ENCODE measurements around the gene GPR160.

The GPR160 gene

GRCh38 chr3:170079536-170080165, 41.9 kb downstream of the GPR160 start:
- Histone ChIP-seq H3K9ac (ENCODE audit: low read depth, low read length, poor library complexity, severe bottlenecking) (no peak overlapping the region), H3K9me3 (ENCODE audit: insufficient read depth, low read depth, low read length) (no peaks in the 10 kb centered on the region), H3K79me2 (ENCODE audit: insufficient read depth, low read length) (no peaks in the 10 kb centered on the region), H3F3A (ENCODE audit: low read depth) (no peaks in the 10 kb centered on the region), H3K4me2 (ENCODE audit: low read depth, low read length, poor library complexity, severe bottlenecking) (no peak overlapping the region), H3K4me3 (ENCODE audit: low read length, poor library complexity, severe bottlenecking) (no peak overlapping the region), H4K20me1 (ENCODE audit: insufficient read depth, low read length, poor library complexity, severe bottlenecking) (no peaks in the 10 kb centered on the region), H3K27me3 (ENCODE audit: insufficient read depth, low read length, poor library complexity, severe bottlenecking) (no peaks in the 10 kb centered on the region), H3K4me1 (ENCODE audit: insufficient read depth, low read length, poor library complexity, severe bottlenecking) (peaks cover 6% of the 10 kb centered on the region), H3K36me3 (ENCODE audit: insufficient read depth, low read length) (no peaks in the 10 kb centered on the region), H2AFZ (ENCODE audit: low read length) (no peak overlapping the region), H3K9me2 (replicated peaks; ENCODE audit: low read depth, low read length) (no peaks in the 10 kb centered on the region)
- TF ChIP-seq CTCF (conservative IDR thresholded peaks at IDR 0.05; ENCODE audit: low read length) (no peak), EZH2phosphoT487 (IDR thresholded peaks at IDR 0.05; ENCODE audit: borderline replicate concordance) (no peak)

GRCh38 chr3:170080605-170081004, 42.8 kb downstream of the GPR160 start:
- no peaks in the 10 kb centered on the region for H3K9me2 ChIP-seq (replicated peaks; ENCODE audit: low read depth, low read length)
- H3K9ac ChIP-seq (ENCODE audit: low read depth, low read length, poor library complexity, severe bottlenecking), result no peak overlapping the region
- H3K4me1 ChIP-seq (ENCODE audit: insufficient read depth, low read length, poor library complexity, severe bottlenecking), result peaks cover 6% of the 10 kb centered on the region
- no peak overlapping the region for H3K4me2 ChIP-seq (ENCODE audit: low read depth, low read length, poor library complexity, severe bottlenecking)
- no peaks in the 10 kb centered on the region for H4K20me1 ChIP-seq (ENCODE audit: insufficient read depth, low read length, poor library complexity, severe bottlenecking)
- no peak overlapping the region for H3K4me3 ChIP-seq (ENCODE audit: low read length, poor library complexity, severe bottlenecking)
- peaks cover 2% of the 10 kb centered on the region; the same call in 1 of the 2 replicates for H3K36me3 ChIP-seq (ENCODE audit: insufficient read depth, low read length)
- TF ChIP-seq EZH2phosphoT487 (IDR thresholded peaks at IDR 0.05; ENCODE audit: borderline replicate concordance) (no peak), CTCF (conservative IDR thresholded peaks at IDR 0.05; ENCODE audit: low read length) (no peak)
- no peaks in the 10 kb centered on the region for H3K27me3 ChIP-seq (ENCODE audit: insufficient read depth, low read length, poor library complexity, severe bottlenecking)
- H3K79me2 ChIP-seq (ENCODE audit: insufficient read depth, low read length), result no peaks in the 10 kb centered on the region
- H3F3A ChIP-seq (ENCODE audit: low read depth), result no peaks in the 10 kb centered on the region
- no peak overlapping the region for H2AFZ ChIP-seq (ENCODE audit: low read length)
- H3K9me3 ChIP-seq (ENCODE audit: insufficient read depth, low read depth, low read length), result no peaks in the 10 kb centered on the region

GRCh38 chr3:170081079-170081741, 43.4 kb downstream of the GPR160 start:
- no peak overlapping the region for H3K4me2 ChIP-seq (ENCODE audit: low read depth, low read length, poor library complexity, severe bottlenecking)
- H3K36me3 ChIP-seq (ENCODE audit: insufficient read depth, low read length), result peaks cover 7% of the 10 kb centered on the region; the same call in 1 of the 2 replicates
- no peak overlapping the region for H2AFZ ChIP-seq (ENCODE audit: low read length)
- H3K4me1 ChIP-seq (ENCODE audit: insufficient read depth, low read length, poor library complexity, severe bottlenecking), result peaks cover 6% of the 10 kb centered on the region
- H3K9me2 ChIP-seq (replicated peaks; ENCODE audit: low read depth, low read length), result no peaks in the 10 kb centered on the region
- no peak for TF ChIP-seq EZH2phosphoT487 (IDR thresholded peaks at IDR 0.05; ENCODE audit: borderline replicate concordance)
- TF ChIP-seq CTCF (conservative IDR thresholded peaks at IDR 0.05; ENCODE audit: low read length), result no peak
- no peaks in the 10 kb centered on the region for H3K27me3 ChIP-seq (ENCODE audit: insufficient read depth, low read length, poor library complexity, severe bottlenecking)
- no peaks in the 10 kb centered on the region for H3K9me3 ChIP-seq (ENCODE audit: insufficient read depth, low read depth, low read length)
- no peak overlapping the region for H3K4me3 ChIP-seq (ENCODE audit: low read length, poor library complexity, severe bottlenecking)
- no peak overlapping the region for H3K9ac ChIP-seq (ENCODE audit: low read depth, low read length, poor library complexity, severe bottlenecking)
- no peaks in the 10 kb centered on the region for H3F3A ChIP-seq (ENCODE audit: low read depth)
- H3K79me2 ChIP-seq (ENCODE audit: insufficient read depth, low read length), result no peaks in the 10 kb centered on the region
- H4K20me1 ChIP-seq (ENCODE audit: insufficient read depth, low read length, poor library complexity, severe bottlenecking), result no peaks in the 10 kb centered on the region

Measured in Loucy (cell line).